Measurements from ENCODE around the gene KCNE2. TPM values are rescaled to one million over a fixed set of nuclear protein-coding genes. Genes with fewer than 3 reads are reported as not detected.

The KCNE2 gene
- total RNA-seq, 2 donors from 2014 or later, result 0.48 to 0.69 TPM

- Mint-ChIP-seq H3K9me3 (no peaks in the 10 kb centered on the region), H3K36me3 (ENCODE audit: insufficient read depth in 2 of 2) (no peaks in the 10 kb centered on the region), H3K4me3 (no peak overlapping the region), H3K27me3 (ENCODE audit: low read depth) (no peaks in the 10 kb centered on the region), H3K27ac (no peak overlapping the region), H3K4me1 (ENCODE audit: low read depth) (peaks cover 8% of the 10 kb centered on the region)
- no peak for DNase-seq
- no peak for ATAC-seq (replicated peaks in 1 of 2)
These were observed 20.5 kb upstream of the KCNE2 start for GRCh38 chr21:34343347-34343746.

- peaks cover 8% of the 10 kb centered on the region for H3K4me1 Mint-ChIP-seq (ENCODE audit: low read depth)
- ATAC-seq (replicated peaks in 1 of 2), result no peak
- H3K36me3 Mint-ChIP-seq (ENCODE audit: insufficient read depth in 2 of 2), result no peaks in the 10 kb centered on the region
- H3K9me3 Mint-ChIP-seq, result no peaks in the 10 kb centered on the region
- DNase-seq, result no peak
- H3K27me3 Mint-ChIP-seq (ENCODE audit: low read depth), result no peaks in the 10 kb centered on the region
- no peak overlapping the region for H3K4me3 Mint-ChIP-seq
- no peak overlapping the region for H3K27ac Mint-ChIP-seq
These were observed 19.9 kb upstream of the KCNE2 start for GRCh38 chr21:34343838-34344381.

GRCh38 chr21:34344584-34344983 lies 19.2 kb upstream of the KCNE2 start:
- H3K36me3 Mint-ChIP-seq (ENCODE audit: insufficient read depth in 2 of 2), result no peaks in the 10 kb centered on the region
- H3K27me3 Mint-ChIP-seq (ENCODE audit: low read depth), result no peaks in the 10 kb centered on the region
- DNase-seq (no peak), ATAC-seq (replicated peaks in 1 of 2) (no peak)
- no peaks in the 10 kb centered on the region for H3K9me3 Mint-ChIP-seq
- H3K4me1 Mint-ChIP-seq (ENCODE audit: low read depth), result peaks cover 8% of the 10 kb centered on the region
- H3K27ac Mint-ChIP-seq, result no peak overlapping the region
- H3K4me3 Mint-ChIP-seq, result no peak overlapping the region

GRCh38 chr21:34345091-34345871 lies 18.5 kb upstream of the KCNE2 start:
- DNase-seq, result no peak
- H3K27me3 Mint-ChIP-seq (ENCODE audit: low read depth), result no peaks in the 10 kb centered on the region
- no peak overlapping the region for H3K27ac Mint-ChIP-seq
- H3K36me3 Mint-ChIP-seq (ENCODE audit: insufficient read depth in 2 of 2), result no peaks in the 10 kb centered on the region
- peaks cover 4% of the 10 kb centered on the region for H3K4me1 Mint-ChIP-seq (ENCODE audit: low read depth)
- H3K4me3 Mint-ChIP-seq, result no peak overlapping the region
- ATAC-seq (replicated peaks in 1 of 2), result no peak
- no peaks in the 10 kb centered on the region for H3K9me3 Mint-ChIP-seq

GRCh38 chr21:34345892-34346291 lies 17.9 kb upstream of the KCNE2 start:
- no peak for DNase-seq
- Mint-ChIP-seq H3K27me3 (ENCODE audit: low read depth) (no peaks in the 10 kb centered on the region), H3K27ac (no peak overlapping the region), H3K36me3 (ENCODE audit: insufficient read depth in 2 of 2) (no peaks in the 10 kb centered on the region), H3K9me3 (no peaks in the 10 kb centered on the region), H3K4me1 (ENCODE audit: low read depth) (no peaks in the 10 kb centered on the region), H3K4me3 (no peak overlapping the region)
- ATAC-seq (replicated peaks in 1 of 2), result no peak

GRCh38 chr21:34348890-34349519 lies 14.8 kb upstream of the KCNE2 start:
- no peak overlapping the region for H3K27ac Mint-ChIP-seq
- no peak for ATAC-seq (replicated peaks in 1 of 2)
- H3K27me3 Mint-ChIP-seq (ENCODE audit: low read depth), result no peaks in the 10 kb centered on the region

GRCh38 chr21:34351786-34352241 lies 12.0 kb upstream of the KCNE2 start:
- Mint-ChIP-seq H3K4me3 (no peak overlapping the region), H3K36me3 (ENCODE audit: insufficient read depth in 2 of 2) (no peaks in the 10 kb centered on the region), H3K27ac (no peak overlapping the region), H3K27me3 (ENCODE audit: low read depth) (peaks cover 10% of the 10 kb centered on the region), H3K4me1 (ENCODE audit: low read depth) (peaks cover 4% of the 10 kb centered on the region), H3K9me3 (no peaks in the 10 kb centered on the region)
- DNase-seq (peak; percentile 31 to 33), ATAC-seq (replicated peaks in 1 of 2) (peak; percentile 86 to 87)

More at GRCh38 chr21:34348890-34349519, 14.8 kb upstream of the KCNE2 start:
- no peak overlapping the region for H3K4me3 Mint-ChIP-seq
- no peaks in the 10 kb centered on the region for H3K9me3 Mint-ChIP-seq
- H3K36me3 Mint-ChIP-seq (ENCODE audit: insufficient read depth in 2 of 2), result no peaks in the 10 kb centered on the region
- H3K4me1 Mint-ChIP-seq (ENCODE audit: low read depth), result peaks cover 4% of the 10 kb centered on the region
- no peak for DNase-seq

GRCh38 chr21:34352556-34352955 lies 11.2 kb upstream of the KCNE2 start:
- DNase-seq (no peak), ATAC-seq (replicated peaks in 1 of 2) (no peak)
- Mint-ChIP-seq H3K4me1 (ENCODE audit: low read depth) (peaks cover 4% of the 10 kb centered on the region), H3K27me3 (ENCODE audit: low read depth) (peaks cover 12% of the 10 kb centered on the region), H3K9me3 (no peaks in the 10 kb centered on the region), H3K36me3 (ENCODE audit: insufficient read depth in 2 of 2) (no peaks in the 10 kb centered on the region), H3K27ac (no peak overlapping the region), H3K4me3 (no peak overlapping the region)

GRCh38 chr21:34353182-34353581 lies 10.6 kb upstream of the KCNE2 start:
- Mint-ChIP-seq H3K4me1 (ENCODE audit: low read depth) (peaks cover 4% of the 10 kb centered on the region), H3K36me3 (ENCODE audit: insufficient read depth in 2 of 2) (no peaks in the 10 kb centered on the region), H3K27me3 (ENCODE audit: low read depth) (peaks cover 12% of the 10 kb centered on the region), H3K9me3 (no peaks in the 10 kb centered on the region), H3K27ac (no peak overlapping the region), H3K4me3 (no peak overlapping the region)
- no peak for DNase-seq
- no peak for ATAC-seq (replicated peaks in 1 of 2)

GRCh38 chr21:34354836-34355235 lies 9.0 kb upstream of the KCNE2 start:
- H3K4me3 Mint-ChIP-seq, result no peak overlapping the region
- H3K9me3 Mint-ChIP-seq, result no peaks in the 10 kb centered on the region
- H3K4me1 Mint-ChIP-seq (ENCODE audit: low read depth), result peaks cover 4% of the 10 kb centered on the region
- no peaks in the 10 kb centered on the region for H3K36me3 Mint-ChIP-seq (ENCODE audit: insufficient read depth in 2 of 2)
- no peak overlapping the region for H3K27ac Mint-ChIP-seq
- peaks cover 12% of the 10 kb centered on the region for H3K27me3 Mint-ChIP-seq (ENCODE audit: low read depth)
- ATAC-seq (replicated peaks in 1 of 2) (no peak), DNase-seq (no peak)

- DNase-seq, result no peak
- H3K4me3 Mint-ChIP-seq, result no peak overlapping the region
- peaks cover 4% of the 10 kb centered on the region for H3K4me1 Mint-ChIP-seq (ENCODE audit: low read depth)
- no peak for ATAC-seq (replicated peaks in 1 of 2)
- H3K36me3 Mint-ChIP-seq (ENCODE audit: insufficient read depth in 2 of 2), result no peaks in the 10 kb centered on the region
- H3K27ac Mint-ChIP-seq, result peak overlapping the region; percentile 75
- no peaks in the 10 kb centered on the region for H3K9me3 Mint-ChIP-seq
- peaks cover 12% of the 10 kb centered on the region for H3K27me3 Mint-ChIP-seq (ENCODE audit: low read depth)
These were observed 8.2 kb upstream of the KCNE2 start for GRCh38 chr21:34355570-34355969.

GRCh38 chr21:34357889-34358288 lies 5.9 kb upstream of the KCNE2 start:
- no peaks in the 10 kb centered on the region for H3K9me3 Mint-ChIP-seq
- DNase-seq, result no peak
- no peaks in the 10 kb centered on the region for H3K36me3 Mint-ChIP-seq (ENCODE audit: insufficient read depth in 2 of 2)
- ATAC-seq (replicated peaks in 1 of 2), result no peak
- H3K4me1 Mint-ChIP-seq (ENCODE audit: low read depth), result peaks cover 15% of the 10 kb centered on the region
- no peak overlapping the region for H3K4me3 Mint-ChIP-seq
- peaks cover 21% of the 10 kb centered on the region for H3K27me3 Mint-ChIP-seq (ENCODE audit: low read depth)
- no peak overlapping the region for H3K27ac Mint-ChIP-seq

GRCh38 chr21:34358866-34359265 lies 4.9 kb upstream of the KCNE2 start:
- Mint-ChIP-seq H3K9me3 (no peaks in the 10 kb centered on the region), H3K27ac (no peak overlapping the region), H3K36me3 (ENCODE audit: insufficient read depth in 2 of 2) (no peaks in the 10 kb centered on the region), H3K4me3 (no peak overlapping the region), H3K27me3 (ENCODE audit: low read depth) (peaks cover 21% of the 10 kb centered on the region), H3K4me1 (ENCODE audit: low read depth) (peaks cover 12% of the 10 kb centered on the region)
- DNase-seq (no peak), ATAC-seq (replicated peaks in 1 of 2) (no peak)

All from activated T-cell treated with anti-CD3 and anti-CD28 coated beads, Interleukin-2, amount 50 U/mL, for 72 hours (primary cell).